Smooth muscle cell (in vitro differentiated cells): ENCODE data around the gene DPCD. TPM values are rescaled to one million over a fixed set of nuclear protein-coding genes. Genes with fewer than 3 reads are reported as not detected.

Source experiments
- DNase-seq: peaks from one replicate; lab custom pipeline; 2025; ENCODE audit not compliant: unreplicated experiment; lab: John Stamatoyannopoulos, UW
- H2AFZ ChIP-seq: fragments of 200-600 bp; sonication (generic); 2 replicates; pipeline ENCODE4 v1.6.0; 2016; ENCODE audit warnings: antibody characterized with exemption, low read depth, mild to moderate bottlenecking
- H3F3A ChIP-seq: fragments of 200-600 bp; sonication (generic); 2 replicates; pipeline ENCODE4 v1.6.0; 2017; ENCODE audit warnings: antibody characterized with exemption, low read depth
- H3K27ac ChIP-seq: fragments of 200-600 bp; sonication (generic); 2 replicates; pipeline ENCODE4 v1.5.1; 2016; ENCODE audit warnings: low read depth, mild to moderate bottlenecking
- H3K27me3 ChIP-seq: fragments of 200-600 bp; sonication (generic); 2 replicates; pipeline ENCODE4 v1.6.1; 2016; ENCODE audit warnings: low read depth, mild to moderate bottlenecking
- H3K36me3 ChIP-seq: fragments of 200-600 bp; sonication (generic); 2 replicates; pipeline ENCODE4 v1.5.1; 2016; ENCODE audit warnings: low read depth
- H3K4me1 ChIP-seq: fragments of 200-600 bp; sonication (generic); 2 replicates; pipeline ENCODE4 v1.5.1; 2016; ENCODE audit warnings: low read depth
- H3K4me2 ChIP-seq: fragments of 200-600 bp; sonication (generic); 2 replicates; pipeline ENCODE4 v1.6.0; 2016; ENCODE audit warnings: mild to moderate bottlenecking
- H3K4me3 ChIP-seq: fragments of 200-600 bp; sonication (generic); 2 replicates; pipeline ENCODE4 v1.5.1; 2016; ENCODE audit warnings: mild to moderate bottlenecking
- H3K79me2 ChIP-seq: fragments of 200-600 bp; sonication (generic); 2 replicates; pipeline ENCODE4 v1.6.0; 2016; ENCODE audit warnings: low read depth, mild to moderate bottlenecking
- H3K9ac ChIP-seq: fragments of 200-600 bp; sonication (generic); 2 replicates; pipeline ENCODE4 v1.6.0; 2016; ENCODE audit warnings: low read depth
- H3K9me3 ChIP-seq: fragments of 200-600 bp; sonication (generic); replicated peaks from 2 replicates; pipeline ENCODE4 v1.5.1; 2016; ENCODE audit warnings: low read depth
- H4K20me1 ChIP-seq: fragments of 200-600 bp; sonication (generic); 2 replicates; pipeline ENCODE4 v1.6.0; 2016; ENCODE audit warnings: low read depth
- WGBS: methylation state at CpG from one replicate; pipeline ENCODE4 v1.1.7; 2016; ENCODE audit warnings: low lambda C conversion rate; 5-methylcytosine and 5-hydroxymethylcytosine counted together
- polyA plus RNA-seq: library from polyadenylated mRNA; unstranded; fragments of >200 nt; fragmentation: Nextera tagmentation; extraction: Ambion mirVana; gene quantifications from 2 replicates; pipeline ENCODE4 v1.2.1, GENCODE V29; 2016
- total RNA-seq: library from RNA; depleted of rRNA; stranded (reverse); fragments of >200 nt; gene quantifications from 2 replicates; pipeline ENCODE4 v1.2.3, GENCODE V29; 2014
- TF ChIP-seq, protein P1 (sequence below): fragments of 200-600 bp; sonication (generic); IDR thresholded peaks from 2 replicates; pipeline ENCODE4 v1.5.1; 2017; ENCODE audit warnings: borderline replicate concordance, mild to moderate bottlenecking, antibody characterized with exemption; ENCODE audit not compliant: insufficient read depth, poor library complexity, severe bottlenecking

Gene DPCD
- total and polyA plus RNA-seq, 2 experiments from 2014 or later: 116 to 150 TPM

DNA sequence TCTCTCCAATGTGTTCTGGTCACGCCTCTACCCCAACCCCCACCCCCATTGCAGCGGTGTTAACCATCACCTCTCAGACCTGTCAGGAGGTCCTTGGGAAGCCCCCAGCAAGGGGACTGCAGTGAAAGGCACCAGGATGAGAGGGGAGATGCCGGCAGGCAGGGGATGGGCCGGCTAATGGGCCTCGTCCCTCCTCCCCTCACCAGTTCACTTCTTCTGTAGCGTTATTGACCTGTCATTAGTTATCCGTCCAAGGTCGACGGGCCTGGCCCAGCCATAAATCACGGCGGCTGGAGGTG, 18.8 kb upstream of the DPCD start:
- DNase-seq: no peak
- no peak overlapping the region for H3K27ac ChIP-seq
- H3K4me2 ChIP-seq: peak overlapping the region; percentile 98
- H3K79me2 ChIP-seq: no peaks in the 10 kb centered on the region
- no peaks in the 10 kb centered on the region for H3F3A ChIP-seq
- no peak overlapping the region for H3K9ac ChIP-seq
- TF ChIP-seq, protein P1, sequence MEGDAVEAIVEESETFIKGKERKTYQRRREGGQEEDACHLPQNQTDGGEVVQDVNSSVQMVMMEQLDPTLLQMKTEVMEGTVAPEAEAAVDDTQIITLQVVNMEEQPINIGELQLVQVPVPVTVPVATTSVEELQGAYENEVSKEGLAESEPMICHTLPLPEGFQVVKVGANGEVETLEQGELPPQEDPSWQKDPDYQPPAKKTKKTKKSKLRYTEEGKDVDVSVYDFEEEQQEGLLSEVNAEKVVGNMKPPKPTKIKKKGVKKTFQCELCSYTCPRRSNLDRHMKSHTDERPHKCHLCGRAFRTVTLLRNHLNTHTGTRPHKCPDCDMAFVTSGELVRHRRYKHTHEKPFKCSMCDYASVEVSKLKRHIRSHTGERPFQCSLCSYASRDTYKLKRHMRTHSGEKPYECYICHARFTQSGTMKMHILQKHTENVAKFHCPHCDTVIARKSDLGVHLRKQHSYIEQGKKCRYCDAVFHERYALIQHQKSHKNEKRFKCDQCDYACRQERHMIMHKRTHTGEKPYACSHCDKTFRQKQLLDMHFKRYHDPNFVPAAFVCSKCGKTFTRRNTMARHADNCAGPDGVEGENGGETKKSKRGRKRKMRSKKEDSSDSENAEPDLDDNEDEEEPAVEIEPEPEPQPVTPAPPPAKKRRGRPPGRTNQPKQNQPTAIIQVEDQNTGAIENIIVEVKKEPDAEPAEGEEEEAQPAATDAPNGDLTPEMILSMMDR: no peak
- H4K20me1 ChIP-seq: no peaks in the 10 kb centered on the region
- H3K4me3 ChIP-seq: peak overlapping the region; percentile 73
- no peaks in the 10 kb centered on the region for H3K36me3 ChIP-seq
- H3K4me1 ChIP-seq: peaks cover 13% of the 10 kb centered on the region
- 17% methylated on average over 11 of the region's 11 CpGs for WGBS
- no peak overlapping the region for H2AFZ ChIP-seq
- peaks cover 52% of the 10 kb centered on the region for H3K27me3 ChIP-seq
- no peaks in the 10 kb centered on the region for H3K9me3 ChIP-seq

DNA sequence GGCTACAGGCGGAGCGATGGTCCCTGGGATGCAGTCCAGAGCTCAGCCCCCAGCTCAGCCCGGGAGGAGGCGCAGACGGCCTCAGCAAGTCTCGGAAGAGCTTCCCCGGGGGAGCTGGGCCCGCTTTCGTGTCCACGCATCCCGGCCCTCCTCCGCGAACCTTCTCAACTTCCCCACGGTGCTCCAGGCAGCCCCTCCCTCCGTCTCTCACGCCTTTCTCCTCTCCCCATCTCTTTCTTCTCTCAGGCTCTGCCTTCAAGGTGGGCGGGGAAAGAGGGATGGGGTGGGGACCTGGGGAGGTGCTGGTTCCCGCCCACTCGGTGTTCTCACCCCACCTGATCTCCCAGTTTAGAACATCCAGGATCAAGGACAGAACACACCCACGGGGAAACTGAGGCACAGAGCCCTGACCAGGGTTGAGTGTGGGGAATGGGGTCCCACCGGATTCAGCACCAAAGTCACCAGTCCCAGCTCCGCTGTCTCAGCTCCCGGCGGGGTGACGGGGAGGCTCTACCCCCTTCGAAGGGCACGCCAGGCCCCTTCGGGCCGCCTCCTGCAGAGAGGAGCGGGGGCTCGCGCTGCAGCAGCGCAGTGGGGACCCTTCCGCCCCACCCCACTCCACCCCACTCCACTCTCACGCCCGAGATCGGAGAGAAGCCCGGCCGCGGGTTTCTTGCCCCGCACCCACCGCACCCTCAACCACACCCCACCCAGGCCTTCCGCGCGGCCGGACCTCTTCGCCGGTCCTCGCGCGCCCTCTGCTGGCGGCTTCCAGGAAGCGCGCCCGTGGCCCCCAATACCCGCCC, 18.3 kb upstream of the DPCD start:
- Histone ChIP-seq H3K79me2 (no peaks in the 10 kb centered on the region), H3K4me3 (peak overlapping the region; percentile 73), H3K9me3 (no peaks in the 10 kb centered on the region), H3K4me2 (peak overlapping the region; percentile 98), H3K27me3 (peaks cover 48% of the 10 kb centered on the region), H2AFZ (peak overlapping the region; percentile 77), H3K36me3 (no peaks in the 10 kb centered on the region), H4K20me1 (no peaks in the 10 kb centered on the region), H3K9ac (no peak overlapping the region), H3K27ac (no peak overlapping the region), H3F3A (no peaks in the 10 kb centered on the region), H3K4me1 (peaks cover 13% of the 10 kb centered on the region)
- TF ChIP-seq, protein P1: peak; percentile 92
- WGBS: 3% methylated on average over 36 of the region's 56 CpGs
- peak; percentile 53 for DNase-seq

DNA sequence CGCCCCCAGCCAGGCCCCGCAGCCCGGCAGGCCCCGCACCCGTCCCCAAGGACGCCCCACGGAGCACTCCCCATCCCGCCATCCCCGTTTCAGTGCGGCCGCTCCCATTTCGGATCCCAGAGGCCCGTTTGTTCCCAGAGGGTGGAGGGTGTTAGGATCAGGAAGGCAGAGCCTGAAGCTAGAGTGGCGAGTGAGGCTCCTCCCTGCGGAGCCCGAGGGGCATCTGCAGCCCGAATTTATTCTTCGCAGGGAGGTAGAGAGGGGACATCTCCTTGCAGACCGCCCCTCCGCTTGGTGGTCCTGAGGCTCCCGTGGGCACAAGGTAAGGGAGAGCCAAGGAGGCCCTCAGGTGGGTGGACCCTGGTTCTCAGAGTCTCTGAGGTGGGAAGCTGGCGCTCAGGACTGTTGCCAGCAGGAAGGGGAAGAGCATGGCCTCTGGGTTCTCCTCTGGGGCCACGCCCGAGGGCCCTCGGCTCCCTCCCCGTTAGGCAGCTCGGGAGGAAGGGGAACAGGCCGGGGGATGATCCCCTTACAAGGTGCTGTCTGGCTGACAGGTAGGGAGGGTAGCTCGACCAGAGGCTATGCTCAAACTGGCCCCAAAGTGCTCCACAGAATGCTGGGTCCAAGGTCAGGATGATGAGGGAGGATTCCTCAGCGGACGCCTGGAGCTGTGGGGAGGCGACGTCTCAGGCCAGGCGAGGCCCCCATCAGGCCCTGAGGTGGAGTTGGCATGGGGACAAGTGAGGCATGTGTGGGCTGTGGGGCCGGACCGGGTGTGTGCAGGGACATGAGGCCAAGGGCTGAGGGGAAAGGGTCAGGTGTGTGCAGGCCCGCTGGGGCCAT, 17.5 kb upstream of the DPCD start:
- no peaks in the 10 kb centered on the region for H3F3A ChIP-seq
- H4K20me1 ChIP-seq: no peaks in the 10 kb centered on the region
- H3K79me2 ChIP-seq: no peaks in the 10 kb centered on the region
- H3K27ac ChIP-seq: no peak overlapping the region
- WGBS: 22% methylated on average over 31 of the region's 37 CpGs
- H3K9ac ChIP-seq: peak overlapping the region; percentile 51
- DNase-seq: no peak
- peak overlapping the region; percentile 98 for H3K4me2 ChIP-seq
- TF ChIP-seq, protein P1: no peak
- peaks cover 41% of the 10 kb centered on the region for H3K27me3 ChIP-seq
- H3K9me3 ChIP-seq: no peaks in the 10 kb centered on the region
- peak overlapping the region; percentile 73 for H3K4me3 ChIP-seq
- peaks cover 13% of the 10 kb centered on the region for H3K4me1 ChIP-seq
- no peaks in the 10 kb centered on the region for H3K36me3 ChIP-seq
- peak overlapping the region; percentile 72 for H2AFZ ChIP-seq
